ENCODE results near the gene SPATA3.

The SPATA3 gene

DNA sequence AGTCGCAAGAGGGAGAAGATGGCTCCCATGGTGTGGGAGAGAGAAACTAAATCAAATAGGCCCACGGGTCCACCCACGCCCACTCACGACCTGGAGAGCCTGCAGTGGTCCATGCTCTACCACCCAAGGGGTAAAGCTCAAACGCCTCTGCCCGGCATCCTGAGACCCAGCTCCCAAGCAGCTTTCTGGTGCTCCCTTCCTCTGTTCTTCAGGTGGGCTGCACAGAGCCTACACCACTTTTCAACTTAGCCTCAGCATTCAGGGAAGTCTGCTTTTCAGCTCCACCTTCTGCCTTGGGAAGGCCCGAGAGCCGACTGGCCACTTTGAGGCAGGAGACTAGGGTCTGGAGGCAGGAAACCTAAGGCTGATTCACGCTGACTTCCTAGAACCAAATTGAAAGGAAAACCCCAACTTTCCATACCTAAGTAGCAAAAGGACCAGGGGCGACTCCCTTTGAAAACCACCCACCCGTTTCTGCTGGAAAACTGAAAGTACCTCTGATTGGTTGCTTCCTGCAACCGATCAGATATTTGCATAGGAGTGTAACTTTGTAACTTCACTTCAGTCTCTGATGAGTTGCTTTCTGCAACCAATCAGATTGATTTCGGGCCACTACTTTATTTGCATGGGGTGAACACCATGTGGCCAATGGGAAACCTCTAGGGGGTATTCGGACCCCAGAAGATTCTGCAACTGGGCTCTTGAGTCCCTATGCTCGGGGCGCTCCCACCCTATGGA is 26.8 kb upstream of the SPATA3 start:
- no peak for DNase-seq (ENCODE audit: low spot score)

- no peak for DNase-seq (ENCODE audit: low spot score)
Measured at GRCh38 chr2:230969659-230970015, 26.3 kb upstream of the SPATA3 start.

DNA sequence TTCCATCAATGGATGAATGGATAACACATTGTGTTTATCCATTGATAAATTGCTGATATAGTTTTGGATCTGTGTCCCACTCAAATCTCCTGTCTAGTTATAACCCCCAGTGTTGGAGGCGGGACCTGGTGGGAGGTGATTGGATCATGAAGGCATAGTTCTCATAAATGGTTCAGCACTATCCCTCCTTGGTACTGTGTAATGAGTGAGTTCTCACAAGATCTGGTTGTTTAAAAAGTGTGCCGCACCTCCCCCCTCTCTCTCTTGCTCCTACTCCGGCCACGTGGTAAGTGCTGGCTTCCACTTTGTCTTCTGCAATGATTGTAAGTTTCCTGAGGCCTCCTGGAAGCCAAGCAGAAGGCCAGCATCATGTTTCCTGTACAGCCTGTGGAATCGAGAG is 23.9 kb upstream of the SPATA3 start:
- no peak for DNase-seq (ENCODE audit: low spot score)

GRCh38 chr2:230974096-230974913 is 21.6 kb upstream of the SPATA3 start:
- no peak for DNase-seq (ENCODE audit: low spot score)

- no peak for DNase-seq (ENCODE audit: low spot score)
Measured at GRCh38 chr2:230975927-230976326, 20.0 kb upstream of the SPATA3 start.

- no peak for DNase-seq (ENCODE audit: low spot score)
Measured at GRCh38 chr2:230976671-230977171, 19.2 kb upstream of the SPATA3 start.

DNA sequence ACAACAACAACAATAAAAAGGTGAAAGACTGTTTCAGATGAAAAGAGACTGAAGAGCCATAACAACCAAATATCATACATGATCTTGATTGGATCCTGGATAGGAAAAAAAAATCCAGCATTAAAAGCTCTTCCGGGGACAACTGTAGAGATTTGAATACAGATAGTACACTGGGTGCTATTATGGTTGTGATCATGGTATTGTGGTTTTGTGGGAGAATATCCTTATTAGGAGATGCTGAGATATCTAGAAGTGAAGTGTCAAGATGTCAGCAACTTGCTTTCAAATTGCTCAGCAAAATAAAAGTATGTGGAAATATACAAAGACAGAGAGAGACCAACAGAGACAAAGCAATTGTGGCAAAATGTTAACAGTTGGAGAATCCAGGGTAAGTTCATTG is 15.5 kb upstream of the SPATA3 start:
- DNase-seq (ENCODE audit: low spot score) = no peak

DNA sequence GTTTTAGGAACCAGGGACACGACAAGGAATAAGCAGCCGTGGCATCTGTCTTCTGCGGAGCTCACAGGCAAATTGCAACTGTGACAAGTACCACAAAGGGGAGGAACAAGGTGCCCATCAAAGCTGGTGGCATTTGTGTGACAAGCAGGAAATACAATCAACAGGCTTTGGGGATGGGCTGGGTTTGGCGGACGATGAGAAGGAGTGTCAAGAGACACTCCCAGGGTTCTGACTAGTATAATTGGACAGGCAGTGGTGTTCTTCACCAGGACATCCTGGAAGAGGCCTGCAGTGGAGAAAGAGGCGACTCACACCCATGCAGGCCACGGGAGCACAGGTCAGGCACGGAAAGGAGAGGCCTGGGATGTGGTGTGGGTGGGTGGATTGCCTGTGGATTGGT is 14.2 kb upstream of the SPATA3 start:
- DNase-seq (ENCODE audit: low spot score) = no peak

- DNase-seq (ENCODE audit: low spot score) = no peak
Measured at GRCh38 chr2:230982126-230982525, 13.8 kb upstream of the SPATA3 start.

DNA sequence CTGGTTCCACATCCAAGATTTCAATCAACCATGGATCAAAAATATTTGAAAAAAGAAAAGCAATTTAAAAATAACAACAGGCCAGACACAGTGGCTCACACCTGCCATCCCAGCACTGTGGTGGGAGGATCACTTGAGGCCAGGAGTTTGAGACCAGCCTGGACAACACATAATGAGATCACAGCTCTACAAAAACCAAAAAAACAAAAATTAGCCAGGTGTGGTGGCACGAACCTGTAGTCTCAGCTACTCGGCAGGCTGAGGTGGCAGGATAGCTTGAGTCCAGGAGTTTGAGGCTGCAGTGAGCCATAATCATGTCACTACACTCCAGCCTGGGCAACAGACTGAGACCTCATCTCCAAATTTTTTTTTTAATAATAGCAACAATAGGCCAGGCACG is 13.4 kb upstream of the SPATA3 start:
- DNase-seq (ENCODE audit: low spot score) = no peak

- DNase-seq (ENCODE audit: low spot score) = no peak
Measured at GRCh38 chr2:230983566-230983965, 12.4 kb upstream of the SPATA3 start.

GRCh38 chr2:230984393-230985220 is 11.3 kb upstream of the SPATA3 start:
- DNase-seq (ENCODE audit: low spot score) = no peak

- DNase-seq (ENCODE audit: low spot score) = no peak
Measured at GRCh38 chr2:230985519-230986231, 10.2 kb upstream of the SPATA3 start.

GRCh38 chr2:230986520-230987136 is 9.3 kb upstream of the SPATA3 start:
- DNase-seq (ENCODE audit: low spot score) = no peak

- DNase-seq (ENCODE audit: low spot score) = peak; percentile 81
Measured at GRCh38 chr2:230987137-230988020, 8.5 kb upstream of the SPATA3 start.

- DNase-seq (ENCODE audit: low spot score) = no peak
Measured at GRCh38 chr2:230989731-230990130, 6.2 kb upstream of the SPATA3 start.

- no peak for DNase-seq (ENCODE audit: low spot score)
Measured at GRCh38 chr2:230990131-230990898, 5.6 kb upstream of the SPATA3 start.

DNA sequence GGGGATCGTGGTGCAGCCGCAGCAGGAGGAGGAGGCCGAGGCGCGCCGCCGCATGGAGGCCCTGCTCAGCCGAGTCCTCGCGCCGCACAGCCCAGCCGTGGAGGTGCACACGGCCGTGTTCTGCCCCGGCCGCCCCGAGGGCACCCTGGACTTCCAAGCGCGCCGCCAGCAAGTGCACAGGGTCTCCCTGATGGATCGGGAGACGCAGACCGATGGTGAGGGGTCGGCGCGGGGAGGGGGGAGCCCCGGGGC is 5.1 kb upstream of the SPATA3 start:
- DNase-seq (ENCODE audit: low spot score) = no peak

DNA sequence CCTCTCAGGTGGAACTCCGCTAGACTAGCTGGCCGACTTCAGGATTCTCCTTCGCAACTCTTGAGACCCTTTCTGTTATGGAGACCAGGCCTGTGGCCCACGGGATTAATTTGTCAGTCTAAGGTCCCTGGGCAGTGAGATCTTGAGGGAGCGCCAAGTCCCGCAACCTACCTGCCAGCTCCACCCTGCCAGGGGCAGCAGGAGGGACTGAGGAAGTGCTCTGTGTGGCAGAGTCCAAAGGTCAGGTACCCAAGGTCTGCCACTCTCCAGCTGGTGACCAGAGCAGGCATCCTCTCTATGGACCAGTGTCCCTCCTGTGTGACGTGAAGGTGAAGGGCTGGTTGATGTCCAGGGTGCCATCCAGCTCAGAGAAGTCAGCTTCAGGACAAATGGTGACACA is 4.3 kb upstream of the SPATA3 start:
- DNase-seq (ENCODE audit: low spot score) = no peak

- no peak for DNase-seq (ENCODE audit: low spot score)
Measured at GRCh38 chr2:230996661-230997060, 740 bp downstream of the SPATA3 start.

Data from Ammon's horn (tissue), 1 donor.